GM23338 (cell line): Measurements from ENCODE around the gene CCL24. TPM values are rescaled to one million over a fixed set of nuclear protein-coding genes. Genes with fewer than 3 reads are reported as not detected.

Experiments
- ATAC-seq: fragments of 200-7000 bp; cut with Tn5 transposase; 3 replicates; pipeline ENCODE4 v1.9.1; 2020
- DNase-seq: peaks from one replicate; pipeline ENCODE4 v3.0.0-alpha.2; 2015; ENCODE audit warnings: low spot score
- H2AFZ ChIP-seq: fragments of 200-600 bp; sonication (generic); 2 replicates; pipeline ENCODE4 v1.8.0; 2016; ENCODE audit warnings: antibody characterized with exemption, mild to moderate bottlenecking, moderate library complexity
- H3F3A ChIP-seq: fragments of 200-600 bp; sonication (generic); replicated peaks from 2 replicates; pipeline ENCODE4 v1.8.0; 2017; ENCODE audit warnings: antibody characterized with exemption, mixed run types, low read depth
- H3K27ac ChIP-seq: fragments of 200-600 bp; sonication (generic); 2 replicates; pipeline ENCODE4 v1.6.1; 2016; ENCODE audit warnings: low read depth
- H3K27me3 ChIP-seq: fragments of 200-600 bp; sonication (generic); 2 replicates; pipeline ENCODE4 v1.8.0; 2016; ENCODE audit warnings: mild to moderate bottlenecking, mixed run types, moderate library complexity; ENCODE audit not compliant: insufficient read depth
- H3K36me3 ChIP-seq: fragments of 200-600 bp; sonication (generic); 2 replicates; pipeline ENCODE4 v1.8.0; 2016; ENCODE audit warnings: mild to moderate bottlenecking; ENCODE audit not compliant: insufficient read depth
- H3K4me1 ChIP-seq: fragments of 200-600 bp; sonication (generic); 2 replicates; pipeline ENCODE4 v1.8.0; 2016; ENCODE audit warnings: mild to moderate bottlenecking, moderate library complexity; ENCODE audit not compliant: insufficient read depth
- H3K4me2 ChIP-seq: fragments of 200-600 bp; sonication (generic); 2 replicates; pipeline ENCODE4 v1.7.1; 2017; ENCODE audit warnings: mixed run types
- H3K4me3 ChIP-seq: fragments of 200-600 bp; sonication (generic); 2 replicates; pipeline ENCODE4 v1.6.1; 2016; ENCODE audit warnings: mixed run types
- H3K79me2 ChIP-seq: fragments of 200-600 bp; sonication (generic); replicated peaks from 2 replicates; pipeline ENCODE4 v1.8.0; 2017; ENCODE audit warnings: mild to moderate bottlenecking; ENCODE audit not compliant: insufficient read depth
- H3K9me2 ChIP-seq: fragments of 200-600 bp; sonication (generic); 2 replicates; pipeline ENCODE4 v1.8.0; 2017; ENCODE audit not compliant: insufficient read depth
- H4K20me1 ChIP-seq: fragments of 200-600 bp; sonication (generic); replicated peaks from 2 replicates; pipeline ENCODE4 v1.8.0; 2017; ENCODE audit warnings: mild to moderate bottlenecking; ENCODE audit not compliant: insufficient read depth
- H3K27ac Mint-ChIP-seq: 2 replicates; pipeline ENCODE4 v1.8.0; 2020; ENCODE audit warnings: inconsistent platforms, mild to moderate bottlenecking, moderate library complexity, mixed read lengths
- H3K27me3 Mint-ChIP-seq: 3 replicates; pipeline ENCODE4 v1.8.0; 2022; ENCODE audit warnings: low read depth, mild to moderate bottlenecking, moderate library complexity, mixed read lengths, inconsistent platforms; ENCODE audit not compliant: insufficient read depth, poor library complexity
- H3K36me3 Mint-ChIP-seq: 3 replicates; pipeline ENCODE4 v1.8.0; 2021; ENCODE audit warnings: low read depth, mild to moderate bottlenecking, inconsistent platforms, moderate library complexity, mixed read lengths
- H3K4me1 Mint-ChIP-seq: 3 replicates; pipeline ENCODE4 v1.8.0; 2020; ENCODE audit warnings: mild to moderate bottlenecking, inconsistent platforms, mixed read lengths
- H3K4me3 Mint-ChIP-seq: 3 replicates; pipeline ENCODE4 v1.8.0; 2021; ENCODE audit warnings: moderate library complexity, mild to moderate bottlenecking, inconsistent platforms, mixed read lengths
- H3K9me3 Mint-ChIP-seq: 3 replicates; pipeline ENCODE4 v1.8.0; 2020; ENCODE audit warnings: moderate library complexity, mild to moderate bottlenecking, inconsistent platforms, mixed read lengths
- CREB1 ChIP-seq: fragments of 250-450 bp; sonication (Bioruptor Pico); IDR thresholded peaks from 2 replicates; pipeline ENCODE4 v1.5.0; 2020; ENCODE audit warnings: low read depth, mild to moderate bottlenecking, moderate library complexity
- EZH2 ChIP-seq: fragments of 200-600 bp; sonication (generic); IDR thresholded peaks from one replicate; pipeline ENCODE4 v1.8.0; 2017; ENCODE audit warnings: antibody characterized with exemption, mild to moderate bottlenecking, low read depth; ENCODE audit not compliant: unreplicated experiment
- EZH2phosphoT487 ChIP-seq: fragments of 200-600 bp; sonication (generic); IDR thresholded peaks from one replicate; pipeline ENCODE4 v1.8.1; 2018; ENCODE audit warnings: antibody characterized with exemption; ENCODE audit not compliant: unreplicated experiment
- JUNB ChIP-seq: IDR thresholded peaks from one replicate; pipeline ENCODE4 v1.6.1; 2016; ENCODE audit warnings: antibody characterized with exemption; ENCODE audit not compliant: unreplicated experiment
- NANOG ChIP-seq: IDR thresholded peaks from 2 replicates; pipeline ENCODE4 v1.6.1; 2016; ENCODE audit warnings: antibody characterized with exemption, borderline replicate concordance
- POLR2AphosphoS5 ChIP-seq: IDR thresholded peaks from 2 replicates; pipeline ENCODE4 v1.6.1; 2016; ENCODE audit warnings: antibody characterized with exemption, low read depth
- REST ChIP-seq: IDR thresholded peaks from one replicate; pipeline ENCODE4 v1.6.1; 2018; ENCODE audit warnings: antibody characterized with exemption; ENCODE audit not compliant: unreplicated experiment
- STAT1 ChIP-seq: IDR thresholded peaks from one replicate; pipeline ENCODE4 v1.6.1; 2016; ENCODE audit warnings: antibody characterized with exemption; ENCODE audit not compliant: unreplicated experiment
- ZNF331 ChIP-seq: fragments of 250-450 bp; sonication (Bioruptor Pico); IDR thresholded peaks from 2 replicates; pipeline ENCODE4 v1.5.0; 2020; ENCODE audit warnings: low read depth, mild to moderate bottlenecking, moderate library complexity
- polyA plus RNA-seq: library from polyadenylated mRNA; unstranded; fragments of >200 nt; fragmentation: Nextera tagmentation; extraction: Ambion mirVana; gene quantifications from 2 replicates; pipeline ENCODE4 v1.2.1, GENCODE V29; 2016
- total RNA-seq: library from RNA; depleted of rRNA; stranded (reverse); fragments of >200 nt; shearing (Covaris generic); gene quantifications from 2 replicates; pipeline ENCODE4 v1.2.3, GENCODE V29; 2014
- TF ChIP-seq, protein P1 (sequence below): IDR thresholded peaks from 2 replicates; pipeline ENCODE4 v1.6.1; 2016; ENCODE audit warnings: antibody characterized with exemption
- TF ChIP-seq, protein P2 (sequence below): fragments of 250-450 bp; sonication (Bioruptor Pico); IDR thresholded peaks from 2 replicates; pipeline ENCODE4 v1.5.0; 2020; ENCODE audit warnings: mild to moderate bottlenecking, moderate library complexity

The CCL24 gene
- total and polyA plus RNA-seq, 2 experiments from 2014 or later: not detected

DNA sequence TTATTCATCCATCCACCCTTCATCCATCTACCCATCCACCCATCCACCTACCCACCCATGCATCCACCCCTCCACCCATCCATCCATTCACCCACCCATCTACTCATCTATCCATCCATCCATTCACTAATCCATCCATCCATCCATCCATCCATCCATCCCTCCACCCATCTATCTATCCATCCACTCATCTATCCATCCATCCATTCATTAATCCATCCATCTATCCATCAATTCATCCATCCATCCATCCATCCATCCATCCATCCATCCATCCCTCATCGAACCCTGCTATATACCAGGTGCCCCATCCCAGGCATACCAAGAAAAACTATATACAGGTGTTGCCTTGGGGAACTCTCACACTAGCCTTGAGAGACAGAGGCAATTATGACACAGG lies 7.1 kb upstream of the CCL24 start (continued):
- TF ChIP-seq CREB1 (CRISPR knock-in tag): no peak
- no peak for TF ChIP-seq REST
- TF ChIP-seq, protein P1, sequence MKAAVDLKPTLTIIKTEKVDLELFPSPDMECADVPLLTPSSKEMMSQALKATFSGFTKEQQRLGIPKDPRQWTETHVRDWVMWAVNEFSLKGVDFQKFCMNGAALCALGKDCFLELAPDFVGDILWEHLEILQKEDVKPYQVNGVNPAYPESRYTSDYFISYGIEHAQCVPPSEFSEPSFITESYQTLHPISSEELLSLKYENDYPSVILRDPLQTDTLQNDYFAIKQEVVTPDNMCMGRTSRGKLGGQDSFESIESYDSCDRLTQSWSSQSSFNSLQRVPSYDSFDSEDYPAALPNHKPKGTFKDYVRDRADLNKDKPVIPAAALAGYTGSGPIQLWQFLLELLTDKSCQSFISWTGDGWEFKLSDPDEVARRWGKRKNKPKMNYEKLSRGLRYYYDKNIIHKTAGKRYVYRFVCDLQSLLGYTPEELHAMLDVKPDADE: no peak
- TF ChIP-seq JUNB: no peak
- TF ChIP-seq POLR2AphosphoS5: no peak
- TF ChIP-seq STAT1: no peak

- Histone ChIP-seq H3K9me2 (peaks cover 8% of the 10 kb centered on the region; the same call in 1 of the 2 replicates), H3K4me2 (no peak overlapping the region), H4K20me1 (no peaks in the 10 kb centered on the region), H3K79me2 (no peaks in the 10 kb centered on the region), H3K36me3 (no peaks in the 10 kb centered on the region), H3K4me1 (no peaks in the 10 kb centered on the region), H3K27me3 (no peaks in the 10 kb centered on the region), H3K27ac (no peak overlapping the region), H3F3A (no peaks in the 10 kb centered on the region), H2AFZ (no peak overlapping the region), H3K4me3 (no peak overlapping the region)
- Mint-ChIP-seq H3K27ac (no peak overlapping the region), H3K27me3 (peaks cover 10% of the 10 kb centered on the region), H3K9me3 (peaks cover 9% of the 10 kb centered on the region), H3K4me3 (no peak overlapping the region), H3K36me3 (no peaks in the 10 kb centered on the region), H3K4me1 (no peaks in the 10 kb centered on the region)
- DNase-seq (no peak), ATAC-seq (no peak)
- TF ChIP-seq POLR2AphosphoS5 (no peak), EZH2phosphoT487 (no peak), REST (no peak), CREB1 (CRISPR knock-in tag) (no peak), NANOG (no peak), ZNF331 (CRISPR knock-in tag) (no peak), EZH2 (no peak)
- TF ChIP-seq, protein P2, sequence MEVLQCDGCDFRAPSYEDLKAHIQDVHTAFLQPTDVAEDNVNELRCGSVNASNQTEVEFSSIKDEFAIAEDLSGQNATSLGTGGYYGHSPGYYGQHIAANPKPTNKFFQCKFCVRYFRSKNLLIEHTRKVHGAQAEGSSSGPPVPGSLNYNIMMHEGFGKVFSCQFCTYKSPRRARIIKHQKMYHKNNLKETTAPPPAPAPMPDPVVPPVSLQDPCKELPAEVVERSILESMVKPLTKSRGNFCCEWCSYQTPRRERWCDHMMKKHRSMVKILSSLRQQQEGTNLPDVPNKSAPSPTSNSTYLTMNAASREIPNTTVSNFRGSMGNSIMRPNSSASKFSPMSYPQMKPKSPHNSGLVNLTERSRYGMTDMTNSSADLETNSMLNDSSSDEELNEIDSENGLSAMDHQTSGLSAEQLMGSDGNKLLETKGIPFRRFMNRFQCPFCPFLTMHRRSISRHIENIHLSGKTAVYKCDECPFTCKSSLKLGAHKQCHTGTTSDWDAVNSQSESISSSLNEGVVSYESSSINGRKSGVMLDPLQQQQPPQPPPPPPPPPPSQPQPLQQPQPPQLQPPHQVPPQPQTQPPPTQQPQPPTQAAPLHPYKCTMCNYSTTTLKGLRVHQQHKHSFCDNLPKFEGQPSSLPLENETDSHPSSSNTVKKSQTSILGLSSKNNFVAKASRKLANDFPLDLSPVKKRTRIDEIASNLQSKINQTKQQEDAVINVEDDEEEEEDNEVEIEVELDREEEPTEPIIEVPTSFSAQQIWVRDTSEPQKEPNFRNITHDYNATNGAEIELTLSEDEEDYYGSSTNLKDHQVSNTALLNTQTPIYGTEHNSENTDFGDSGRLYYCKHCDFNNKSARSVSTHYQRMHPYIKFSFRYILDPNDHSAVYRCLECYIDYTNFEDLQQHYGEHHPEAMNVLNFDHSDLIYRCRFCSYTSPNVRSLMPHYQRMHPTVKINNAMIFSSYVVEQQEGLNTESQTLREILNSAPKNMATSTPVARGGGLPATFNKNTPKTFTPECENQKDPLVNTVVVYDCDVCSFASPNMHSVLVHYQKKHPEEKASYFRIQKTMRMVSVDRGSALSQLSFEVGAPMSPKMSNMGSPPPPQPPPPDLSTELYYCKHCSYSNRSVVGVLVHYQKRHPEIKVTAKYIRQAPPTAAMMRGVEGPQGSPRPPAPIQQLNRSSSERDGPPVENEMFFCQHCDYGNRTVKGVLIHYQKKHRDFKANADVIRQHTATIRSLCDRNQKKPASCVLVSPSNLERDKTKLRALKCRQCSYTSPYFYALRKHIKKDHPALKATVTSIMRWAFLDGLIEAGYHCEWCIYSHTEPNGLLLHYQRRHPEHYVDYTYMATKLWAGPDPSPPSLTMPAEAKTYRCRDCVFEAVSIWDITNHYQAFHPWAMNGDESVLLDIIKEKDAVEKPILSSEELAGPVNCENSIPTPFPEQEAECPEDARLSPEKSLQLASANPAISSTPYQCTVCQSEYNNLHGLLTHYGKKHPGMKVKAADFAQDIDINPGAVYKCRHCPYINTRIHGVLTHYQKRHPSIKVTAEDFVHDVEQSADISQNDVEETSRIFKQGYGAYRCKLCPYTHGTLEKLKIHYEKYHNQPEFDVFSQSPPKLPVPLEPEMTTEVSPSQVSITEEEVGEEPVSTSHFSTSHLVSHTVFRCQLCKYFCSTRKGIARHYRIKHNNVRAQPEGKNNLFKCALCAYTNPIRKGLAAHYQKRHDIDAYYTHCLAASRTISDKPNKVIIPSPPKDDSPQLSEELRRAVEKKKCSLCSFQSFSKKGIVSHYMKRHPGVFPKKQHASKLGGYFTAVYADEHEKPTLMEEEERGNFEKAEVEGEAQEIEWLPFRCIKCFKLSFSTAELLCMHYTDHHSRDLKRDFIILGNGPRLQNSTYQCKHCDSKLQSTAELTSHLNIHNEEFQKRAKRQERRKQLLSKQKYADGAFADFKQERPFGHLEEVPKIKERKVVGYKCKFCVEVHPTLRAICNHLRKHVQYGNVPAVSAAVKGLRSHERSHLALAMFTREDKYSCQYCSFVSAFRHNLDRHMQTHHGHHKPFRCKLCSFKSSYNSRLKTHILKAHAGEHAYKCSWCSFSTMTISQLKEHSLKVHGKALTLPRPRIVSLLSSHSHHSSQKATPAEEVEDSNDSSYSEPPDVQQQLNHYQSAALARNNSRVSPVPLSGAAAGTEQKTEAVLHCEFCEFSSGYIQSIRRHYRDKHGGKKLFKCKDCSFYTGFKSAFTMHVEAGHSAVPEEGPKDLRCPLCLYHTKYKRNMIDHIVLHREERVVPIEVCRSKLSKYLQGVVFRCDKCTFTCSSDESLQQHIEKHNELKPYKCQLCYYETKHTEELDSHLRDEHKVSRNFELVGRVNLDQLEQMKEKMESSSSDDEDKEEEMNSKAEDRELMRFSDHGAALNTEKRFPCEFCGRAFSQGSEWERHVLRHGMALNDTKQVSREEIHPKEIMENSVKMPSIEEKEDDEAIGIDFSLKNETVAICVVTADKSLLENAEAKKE (CRISPR knock-in tag): no peak
Measured at GRCh38 chr7:75819711-75820110, 6.1 kb upstream of the CCL24 start.
